Adrenal gland (tissue), 5 donors: ENCODE data around the gene ATP5MC3.

Source experiments
- CTCF ChIP-seq, 6 experiments: fragments of 450-650 bp in 4 of 6; fragments of 200-600 bp in 2 of 6; sonication (generic) in 1 of 6; IDR thresholded peaks; 1 replicate in 5 of 6; 2 replicates in 1 of 6; pipeline versions ENCODE4 v1.5.1 to v1.8.0; 2016 to 2021; ENCODE audit warnings: antibody characterized with exemption in 6 of 6, mild to moderate bottlenecking in 2 of 6, moderate library complexity in 1 of 6
- POLR2A ChIP-seq, 2 donors: fragments of 450-650 bp; IDR thresholded peaks; one replicate each; pipeline ENCODE4 v1.6.1; 2017; ENCODE audit warnings: antibody characterized with exemption in 2 of 2, mild to moderate bottlenecking in 2 of 2, moderate library complexity in 1 of 2
- donor health status: DM: no; HTN: no; CAD: no.

- TF ChIP-seq CTCF (IDR thresholded peaks at IDR 0.05) (no peak), POLR2A (IDR thresholded peaks at IDR 0.05) (no peak)
These were observed 12.3 kb downstream of the ATP5MC3 start for GRCh38 chr2:175169191-175169590.
